Dendritic cell treated with granulocyte-macrophage colony-stimulating factor and Interleukin-4, amounts not matched to agents 40 ng/mL and 50 ng/mL, for 4 days (primary cell): Measurements from ENCODE around the gene GPR12.

Experiments used
- H3K27ac Mint-ChIP-seq: one replicate; pipeline ENCODE4 v1.8.0; 2022; ENCODE audit warnings: mild to moderate bottlenecking, mixed read lengths
- H3K27me3 Mint-ChIP-seq: one replicate; pipeline ENCODE4 v1.8.0; 2022; ENCODE audit warnings: mild to moderate bottlenecking, mixed read lengths
- H3K36me3 Mint-ChIP-seq: one replicate; pipeline ENCODE4 v1.8.0; 2022; ENCODE audit warnings: low read depth, mixed read lengths
- H3K4me1 Mint-ChIP-seq: one replicate; pipeline ENCODE4 v1.8.0; 2022; ENCODE audit warnings: low read depth, mixed read lengths
- H3K4me3 Mint-ChIP-seq: one replicate; pipeline ENCODE4 v1.8.0; 2022; ENCODE audit warnings: mild to moderate bottlenecking, moderate library complexity, mixed read lengths
- H3K9me3 Mint-ChIP-seq: one replicate; pipeline ENCODE4 v1.8.0; 2022; ENCODE audit warnings: mixed read lengths
- intact Hi-C: fragments of 100-400 bp; cut with micrococcal nuclease; formaldehyde crosslinking; loops from one replicate; pipeline ENCODE4 v1.15.0; 2022

Gene GPR12

DNA sequence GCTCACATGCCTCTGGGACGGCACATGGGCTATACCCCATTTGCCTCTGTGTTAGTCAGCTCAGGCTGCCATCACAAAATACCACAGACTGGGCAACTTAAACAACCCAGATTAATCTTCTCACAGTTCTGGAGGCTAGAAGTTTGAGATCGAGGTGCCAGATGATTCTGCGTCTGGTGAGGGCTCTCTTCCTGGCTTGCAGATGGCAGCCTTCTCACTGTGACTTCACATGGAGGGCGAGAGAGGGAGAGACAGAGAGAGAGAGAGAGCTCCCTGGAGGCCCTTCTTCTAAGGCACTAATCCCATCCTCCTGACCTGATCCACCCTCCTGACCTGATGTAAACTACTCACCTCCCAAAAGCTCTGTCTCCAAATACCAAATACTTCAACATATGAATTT is 55.0 kb downstream of the GPR12 start:
- no peaks in the 10 kb centered on the region for H3K4me1 Mint-ChIP-seq
- no peaks in the 10 kb centered on the region for H3K36me3 Mint-ChIP-seq
- intact Hi-C loops = loop anchor here (5.0 kb wide), 1 partner anchor 227 kb away; no protein-coding TSS in a partner anchor
- H3K9me3 Mint-ChIP-seq = no peaks in the 10 kb centered on the region
- peaks cover 5% of the 10 kb centered on the region for H3K27me3 Mint-ChIP-seq
- H3K27ac Mint-ChIP-seq = no peak overlapping the region
- no peak overlapping the region for H3K4me3 Mint-ChIP-seq
